IMR-90 (cell line): ENCODE results near the gene OST4. TPM values are rescaled to one million over a fixed set of nuclear protein-coding genes. Genes with fewer than 3 reads are reported as not detected.

Experiments used
- ATAC-seq: fragments of 200-7000 bp; cut with Tn5 transposase; 2 replicates; pipeline ENCODE4 v1.9.1; 2020; ENCODE audit warnings: low read depth, mild to moderate bottlenecking, moderate library complexity
- BruUV-seq: library from RNA; stranded (reverse); fragments of 400-500 nt; replicated peaks from 2 replicates; lab custom pipeline; 2021; lab: Mats Ljungman, UMichigan
- CTCF ChIA-PET: fragments of 300-600 bp; formaldehyde crosslinking; extraction: SDS; loops from one replicate; lab custom pipeline; 2021; ENCODE audit warnings: antibody characterized with exemption; lab: Yijun Ruan, JAX
- POLR2A ChIA-PET: fragments of 300-600 bp; sonication (Branson Sonifier 250); formaldehyde crosslinking; loops from one replicate; lab custom pipeline; 2022; ENCODE audit warnings: antibody characterized with exemption; ENCODE audit not compliant: unreplicated experiment; lab: Charles Lee
- DNase-seq: peaks from one replicate; pipeline ENCODE4 v3.0.0; 2013
- H2AFZ ChIP-seq: replicated peaks from 2 replicates; pipeline ENCODE3; 2013; ENCODE audit warnings: low read length, mild to moderate bottlenecking; ENCODE audit not compliant: poor library complexity
- H2AK5ac ChIP-seq: 2 replicates; pipeline ENCODE4 v1.6.1; 2013; ENCODE audit warnings: low read depth, low read length, inconsistent platforms
- H2AK9ac ChIP-seq: replicated peaks from 2 replicates; pipeline ENCODE3; 2013; ENCODE audit warnings: mild to moderate bottlenecking, low read depth, low read length, moderate library complexity; ENCODE audit not compliant: poor library complexity
- H2BK120ac ChIP-seq: 2 replicates; pipeline ENCODE4 v1.6.1; 2013; ENCODE audit warnings: low read depth, low read length, inconsistent platforms
- H2BK15ac ChIP-seq: 3 replicates; pipeline ENCODE4 v1.6.1; 2013; ENCODE audit warnings: low read depth, low read length, inconsistent platforms
- H2BK20ac ChIP-seq: 2 replicates; pipeline ENCODE4 v1.6.1; 2013; ENCODE audit warnings: low read depth, mild to moderate bottlenecking, inconsistent platforms, low read length, moderate library complexity
- H2BK5ac ChIP-seq: 2 replicates; pipeline ENCODE4 v1.6.1; 2013; ENCODE audit warnings: mild to moderate bottlenecking, low read depth, low read length, inconsistent platforms; ENCODE audit not compliant: poor library complexity, severe bottlenecking
- H3K14ac ChIP-seq: replicated peaks from 2 replicates; pipeline ENCODE4 v1.6.1; 2013; ENCODE audit warnings: low read depth, low read length, inconsistent platforms
- H3K18ac ChIP-seq: 2 replicates; pipeline ENCODE4 v1.6.1; 2013; ENCODE audit warnings: low read depth, low read length, control low read depth
- H3K23ac ChIP-seq: 2 replicates; pipeline ENCODE4 v1.6.1; 2013; ENCODE audit warnings: low read depth, low read length, inconsistent platforms
- H3K27ac ChIP-seq: 2 replicates; pipeline ENCODE4 v1.5.1; 2013; ENCODE audit warnings: mild to moderate bottlenecking, control low read depth, low read length; ENCODE audit not compliant: insufficient read depth
- H3K27me3 ChIP-seq: 2 replicates; pipeline ENCODE4 v1.6.1; 2013; ENCODE audit warnings: low read length; ENCODE audit not compliant: control insufficient read depth, insufficient read depth
- H3K36me3 ChIP-seq: 2 replicates; pipeline ENCODE4 v1.6.1; 2013; ENCODE audit warnings: low read length, mixed read lengths; ENCODE audit not compliant: control insufficient read depth, insufficient read depth
- H3K4ac ChIP-seq: 2 replicates; pipeline ENCODE4 v1.6.1; 2013; ENCODE audit warnings: low read depth, low read length, inconsistent platforms
- H3K4me1 ChIP-seq: 2 replicates; pipeline ENCODE4 v1.6.1; 2013; ENCODE audit warnings: low read length, mixed read lengths; ENCODE audit not compliant: control insufficient read depth, insufficient read depth
- H3K4me2 ChIP-seq: 2 replicates; pipeline ENCODE4 v1.6.1; 2013; ENCODE audit warnings: low read depth, mild to moderate bottlenecking, control low read depth, low read length, moderate library complexity
- H3K4me3 ChIP-seq: 2 replicates; pipeline ENCODE4 v1.5.1; 2013; ENCODE audit warnings: low read depth, mild to moderate bottlenecking, control low read depth, low read length, moderate library complexity; ENCODE audit not compliant: insufficient read depth
- H3K56ac ChIP-seq: 2 replicates; pipeline ENCODE4 v1.6.1; 2013; ENCODE audit warnings: low read length, inconsistent platforms; ENCODE audit not compliant: insufficient read depth; ENCODE audit errors: extremely low read depth
- H3K79me1 ChIP-seq, 2 experiments: 2 replicates each; pipeline ENCODE4 v1.6.1; 2013; ENCODE audit warnings: low read length in 2 of 2, inconsistent platforms in 1 of 2, low read depth in 1 of 2
- H3K9ac ChIP-seq: 2 replicates; pipeline ENCODE4 v1.6.1; 2013; ENCODE audit warnings: low read depth, low read length, control low read depth
- H3K9me1 ChIP-seq: 2 replicates; pipeline ENCODE4 v1.6.1; 2013; ENCODE audit warnings: low read length, inconsistent platforms; ENCODE audit not compliant: insufficient read depth
- H3K9me3 ChIP-seq: 2 replicates; pipeline ENCODE4 v1.6.1; 2013; ENCODE audit warnings: low read length; ENCODE audit not compliant: control insufficient read depth, insufficient read depth
- H4K20me1 ChIP-seq: 2 replicates; pipeline ENCODE4 v1.6.1; 2013; ENCODE audit warnings: low read length, inconsistent platforms; ENCODE audit not compliant: insufficient read depth
- H4K5ac ChIP-seq: 2 replicates; pipeline ENCODE4 v1.6.1; 2013; ENCODE audit warnings: mild to moderate bottlenecking, low read depth, low read length, control low read depth
- H4K8ac ChIP-seq, 2 experiments: 2 replicates each; pipeline ENCODE4 v1.6.1; 2013; ENCODE audit warnings: low read depth in 2 of 2, low read length in 2 of 2, control low read depth in 1 of 2, inconsistent platforms in 1 of 2
- H4K91ac ChIP-seq: 2 replicates; pipeline ENCODE4 v1.6.1; 2013; ENCODE audit warnings: low read depth, low read length, inconsistent platforms; ENCODE audit not compliant: insufficient read depth
- BHLHE40 ChIP-seq: fragments of 150-350 bp; IDR thresholded peaks from 2 replicates; pipeline ENCODE4 v1.6.1; 2016; ENCODE audit warnings: mild to moderate bottlenecking, low read depth, low read length
- CEBPB ChIP-seq: IDR thresholded peaks from 2 replicates; pipeline ENCODE4 v1.6.1; 2012; ENCODE audit warnings: low read depth, low read length, improper control_type of control experiment
- CTCF ChIP-seq: conservative IDR thresholded peaks from 2 replicates; pipeline ENCODE4 v1.5.1; 2012; ENCODE audit warnings: mild to moderate bottlenecking, low read depth, low read length, improper control_type of control experiment
- ELK1 ChIP-seq: fragments of 150-350 bp; IDR thresholded peaks from 2 replicates; pipeline ENCODE4 v1.6.1; 2016; ENCODE audit warnings: low read depth, mild to moderate bottlenecking, low read length, moderate library complexity, borderline replicate concordance
- FOS ChIP-seq: fragments of 150-350 bp; IDR thresholded peaks from 2 replicates; pipeline ENCODE4 v1.6.1; 2016; ENCODE audit warnings: low read depth, low read length
- MAFK ChIP-seq: IDR thresholded peaks from 2 replicates; pipeline ENCODE4 v1.6.1; 2012; ENCODE audit warnings: low read depth, low read length, improper control_type of control experiment
- MAZ ChIP-seq: IDR thresholded peaks from 2 replicates; pipeline ENCODE4 v1.6.1; 2012; ENCODE audit warnings: low read depth, mild to moderate bottlenecking, low read length, improper control_type of control experiment, moderate library complexity, borderline replicate concordance
- POLR2A ChIP-seq: IDR thresholded peaks from 2 replicates; pipeline ENCODE4 v1.6.1; 2012; ENCODE audit warnings: mild to moderate bottlenecking, low read depth, low read length
- RFX5 ChIP-seq: IDR thresholded peaks from 2 replicates; pipeline ENCODE4 v1.8.0; 2012; ENCODE audit warnings: low read depth, mild to moderate bottlenecking, low read length, moderate library complexity
- USF2 ChIP-seq: fragments of 150-350 bp; IDR thresholded peaks from 2 replicates; pipeline ENCODE4 v1.6.1; 2017; ENCODE audit warnings: mild to moderate bottlenecking, antibody characterized with exemption, low read length, low read depth
- WGBS, 2 experiments: methylation state at CpG; one replicate each; pipeline versions ENCODE4 v1.1.5 to v1.1.7; 2013; ENCODE audit warnings: missing lambda C conversion rate in 2 of 2; ENCODE audit not compliant: insufficient read length in 1 of 2; ENCODE audit errors: extremely low coverage in 2 of 2; 5-methylcytosine and 5-hydroxymethylcytosine counted together
- dilution Hi-C: fragments of 300-500 bp; cut with HindIII; formaldehyde crosslinking; loops from one replicate; pipeline ENCODE4 v1.14.3; 2018; ENCODE audit warnings: low sequenced_read_pairs; ENCODE audit not compliant: unreplicated experiment
- in situ Hi-C: fragments of 300-500 bp; cut with MboI; formaldehyde crosslinking; loops from 3 replicates; pipeline ENCODE4 v1.14.3; 2019; ENCODE audit warnings: low sequenced_read_pairs, inconsistent platforms, mixed read lengths
- intact Hi-C: fragments of 100-400 bp; cut with micrococcal nuclease; formaldehyde crosslinking; loops from 2 replicates; pipeline ENCODE4 v1.10.0; 2022
- polyA plus RNA-seq, 3 experiments: library from polyadenylated mRNA; depleted of rRNA; stranded (reverse); fragments of >200 nt; gene quantifications; 2 replicates each; pipeline ENCODE4 v1.2.3, GENCODE V29; 2012; ENCODE audit warnings: low replicate concordance in 1 of 3
- total RNA-seq: library from RNA; depleted of rRNA; stranded (reverse); fragments of >200 nt; gene quantifications from 2 replicates; pipeline ENCODE4 v1.2.3, GENCODE V29; 2012

OST4 gene
- total and polyA plus RNA-seq, 2 of the 4 experiments (the other 2 are of a cell fraction): 386 to 806 TPM

GRCh38 chr2:27093430-27094352 is 22.2 kb upstream of the OST4 start:
- H2BK20ac ChIP-seq: no peak overlapping the region
- H4K20me1 ChIP-seq: no peaks in the 10 kb centered on the region; the same call in 1 of the 2 replicates
- H2BK120ac ChIP-seq: no peak overlapping the region
- no peak overlapping the region for H3K9ac ChIP-seq
- no TSS peak for BruUV-seq
- 71% methylated on average over 3 of the region's 6 CpGs; no CpG with 5 or more reads in 1 of the 2 experiments for WGBS, 2 experiments
- in situ Hi-C loops: no loop called here
- H3K9me1 ChIP-seq: peaks cover 7% of the 10 kb centered on the region; the same call in 1 of the 2 replicates
- no peaks in the 10 kb centered on the region for H3K9me3 ChIP-seq
- H3K4me1 ChIP-seq: 0 out of 2 replicates have a peak, but pooled peaks cover 3% of the 10 kb centered on the region
- no peak overlapping the region for H3K27ac ChIP-seq
- TF ChIP-seq FOS (no peak), BHLHE40 (no peak), USF2 (no peak), MAFK (no peak), POLR2A (no peak), ELK1 (no peak), RFX5 (no peak), CEBPB (no peak), MAZ (no peak), CTCF (no peak)
- POLR2A ChIA-PET: no interaction called here
- H3K18ac ChIP-seq: no peak overlapping the region
- no peaks in the 10 kb centered on the region for H3K27me3 ChIP-seq
- no peak overlapping the region for H2BK5ac ChIP-seq
- H2AFZ ChIP-seq: peak overlapping the region; percentile 32
- H3K23ac ChIP-seq: no peak overlapping the region
- CTCF ChIA-PET: no interaction called here
- no peak overlapping the region for H3K56ac ChIP-seq
- dilution Hi-C loops: no loop called here
- peak overlapping the region; percentile 42 for H2AK9ac ChIP-seq
- H3K4me2 ChIP-seq: no peak overlapping the region
- no peak for ATAC-seq
- no peak overlapping the region for H3K14ac ChIP-seq
- no peak overlapping the region for H2AK5ac ChIP-seq
- no peak for DNase-seq
- no peak overlapping the region for H4K91ac ChIP-seq
- no peak overlapping the region for H4K8ac ChIP-seq
- no peaks in the 10 kb centered on the region for H3K79me1 ChIP-seq
- no peak overlapping the region for H3K4ac ChIP-seq
- H4K5ac ChIP-seq: no peak overlapping the region
- no peaks in the 10 kb centered on the region for H3K36me3 ChIP-seq
- intact Hi-C loops: no loop called here
- H3K4me3 ChIP-seq: no peak overlapping the region
- no peak overlapping the region for H2BK15ac ChIP-seq
